ENCODE results near the gene ZNF613. TPM values are rescaled to one million over a fixed set of nuclear protein-coding genes. Genes with fewer than 3 reads are reported as not detected.

ZNF613 gene
- total RNA-seq, 1 experiment from 2014 or later: 9.3 TPM

Other genes with a start within 250 kb of the ZNF613 start
- 4.2 and 8.2 TPM in 2 replicates for gene SPACA6, start 234.1 kb upstream of the ZNF613 start, total RNA-seq (2014; rRNA removed; shearing (Covaris generic))
- gene HAS1, start 203.5 kb upstream of the ZNF613 start, total RNA-seq (2014; rRNA removed; shearing (Covaris generic)): not detected in 2 replicates
- gene FPR1, start 175.6 kb upstream of the ZNF613 start, total RNA-seq (2014; rRNA removed; shearing (Covaris generic)): 2.5 and 3.0 TPM in 2 replicates
- 0.23 TPM in 1 of 2 replicates, not detected in the other for gene FPR2, start 166.3 kb upstream of the ZNF613 start, total RNA-seq (2014; rRNA removed; shearing (Covaris generic))
- gene FPR3, start 132.3 kb upstream of the ZNF613 start, total RNA-seq (2014; rRNA removed; shearing (Covaris generic)): 0.62 and 0.64 TPM in 2 replicates
- 4.0 and 5.1 TPM in 2 replicates for gene ZNF577, start 39.5 kb upstream of the ZNF613 start, total RNA-seq (2014; rRNA removed; shearing (Covaris generic))
- 11.2 and 11.5 TPM in 2 replicates for gene ZNF649, start 22.5 kb upstream of the ZNF613 start, total RNA-seq (2014; rRNA removed; shearing (Covaris generic))
- gene ZNF350, start 59.4 kb downstream of the ZNF613 start, total RNA-seq (2014; rRNA removed; shearing (Covaris generic)): 5.7 and 7.1 TPM in 2 replicates
- gene ZNF615, start 80.7 kb downstream of the ZNF613 start, total RNA-seq (2014; rRNA removed; shearing (Covaris generic)): 12.0 and 14.8 TPM in 2 replicates
- gene ZNF614, start 100.9 kb downstream of the ZNF613 start, total RNA-seq (2014; rRNA removed; shearing (Covaris generic)): 12.3 and 17.3 TPM in 2 replicates
- gene ZNF432, start 121.4 kb downstream of the ZNF613 start, total RNA-seq (2014; rRNA removed; shearing (Covaris generic)): 6.2 and 7.6 TPM in 2 replicates
- 18.1 and 22.0 TPM in 2 replicates for gene ZNF841, start 168.3 kb downstream of the ZNF613 start, total RNA-seq (2014; rRNA removed; shearing (Covaris generic))
- 12.4 and 14.0 TPM in 2 replicates for gene ZNF616, start 212.5 kb downstream of the ZNF613 start, total RNA-seq (2014; rRNA removed; shearing (Covaris generic))
- 3.4 and 8.4 TPM in 2 replicates for gene ZNF836, start 244.1 kb downstream of the ZNF613 start, total RNA-seq (2014; rRNA removed; shearing (Covaris generic))